PFSK-1 (cell line): Measurements from ENCODE around the gene PCCA.

Experiments
- FOXP2 ChIP-seq: optimal IDR thresholded peaks from 2 replicates; pipeline ENCODE3; 2011; ENCODE audit warnings: borderline replicate concordance, control low read depth, inconsistent platforms; ENCODE audit not compliant: insufficient read depth; ENCODE audit errors: extremely low read length, extremely low read depth
- POLR2AphosphoS5 ChIP-seq: IDR thresholded peaks from 2 replicates; pipeline ENCODE4 v1.6.1; 2012; ENCODE audit warnings: low read depth, mild to moderate bottlenecking, control low read depth, low read length, moderate library complexity
- SIN3A ChIP-seq: IDR thresholded peaks from 2 replicates; pipeline ENCODE4 v1.6.1; 2012; ENCODE audit warnings: mild to moderate bottlenecking, low read length, moderate library complexity, borderline replicate concordance; ENCODE audit not compliant: insufficient read depth
- TAF1 ChIP-seq: IDR thresholded peaks from 2 replicates; pipeline ENCODE4 v1.6.1; 2012; ENCODE audit warnings: low read length, control low read depth, borderline replicate concordance; ENCODE audit not compliant: insufficient read depth
- TF ChIP-seq, protein P1 (sequence below), 2 experiments: IDR thresholded peaks; 2 replicates each; pipeline versions ENCODE4 v1.6.1 to v1.8.0; 2011 to 2012; ENCODE audit warnings: low read depth in 2 of 2, low read length in 2 of 2, control low read depth in 1 of 2, inconsistent platforms in 1 of 2, mild to moderate bottlenecking in 1 of 2, moderate library complexity in 1 of 2; ENCODE audit not compliant: insufficient read depth in 1 of 2

PCCA gene

DNA sequence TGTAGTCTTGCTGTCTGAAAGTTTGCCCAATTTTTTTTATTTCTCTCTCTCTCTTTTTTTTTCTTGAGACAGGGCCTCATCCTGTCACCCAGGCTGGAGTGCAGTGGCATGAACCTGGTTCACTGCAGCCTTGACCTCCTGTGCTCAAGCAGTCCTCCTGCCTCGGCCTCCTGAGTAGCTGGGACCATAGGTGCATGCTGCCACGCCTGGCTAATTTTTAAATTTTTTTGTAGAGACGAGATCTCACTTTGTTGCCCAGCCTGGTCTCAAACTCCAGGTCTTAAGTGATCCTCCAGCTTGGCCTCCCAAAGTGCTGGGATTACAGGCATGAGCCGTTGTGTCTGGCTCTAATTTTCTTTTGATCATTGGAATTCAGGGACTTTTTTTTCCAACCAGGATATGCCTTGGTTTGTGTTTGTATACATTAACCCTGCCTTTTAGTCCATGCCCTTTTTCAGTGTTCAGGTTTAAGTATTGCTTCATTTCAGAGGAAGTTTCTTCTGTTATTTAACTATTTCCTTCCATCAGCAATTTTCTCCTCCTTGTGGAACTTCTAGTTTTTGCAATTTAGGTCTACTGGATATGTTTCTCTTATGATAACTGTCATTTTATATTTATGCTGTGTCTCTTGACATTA lies 201.4 kb downstream of the PCCA start:
- TF ChIP-seq SIN3A: no peak
- TF ChIP-seq TAF1: no peak
- TF ChIP-seq POLR2AphosphoS5: no peak
- TF ChIP-seq, protein P1, sequence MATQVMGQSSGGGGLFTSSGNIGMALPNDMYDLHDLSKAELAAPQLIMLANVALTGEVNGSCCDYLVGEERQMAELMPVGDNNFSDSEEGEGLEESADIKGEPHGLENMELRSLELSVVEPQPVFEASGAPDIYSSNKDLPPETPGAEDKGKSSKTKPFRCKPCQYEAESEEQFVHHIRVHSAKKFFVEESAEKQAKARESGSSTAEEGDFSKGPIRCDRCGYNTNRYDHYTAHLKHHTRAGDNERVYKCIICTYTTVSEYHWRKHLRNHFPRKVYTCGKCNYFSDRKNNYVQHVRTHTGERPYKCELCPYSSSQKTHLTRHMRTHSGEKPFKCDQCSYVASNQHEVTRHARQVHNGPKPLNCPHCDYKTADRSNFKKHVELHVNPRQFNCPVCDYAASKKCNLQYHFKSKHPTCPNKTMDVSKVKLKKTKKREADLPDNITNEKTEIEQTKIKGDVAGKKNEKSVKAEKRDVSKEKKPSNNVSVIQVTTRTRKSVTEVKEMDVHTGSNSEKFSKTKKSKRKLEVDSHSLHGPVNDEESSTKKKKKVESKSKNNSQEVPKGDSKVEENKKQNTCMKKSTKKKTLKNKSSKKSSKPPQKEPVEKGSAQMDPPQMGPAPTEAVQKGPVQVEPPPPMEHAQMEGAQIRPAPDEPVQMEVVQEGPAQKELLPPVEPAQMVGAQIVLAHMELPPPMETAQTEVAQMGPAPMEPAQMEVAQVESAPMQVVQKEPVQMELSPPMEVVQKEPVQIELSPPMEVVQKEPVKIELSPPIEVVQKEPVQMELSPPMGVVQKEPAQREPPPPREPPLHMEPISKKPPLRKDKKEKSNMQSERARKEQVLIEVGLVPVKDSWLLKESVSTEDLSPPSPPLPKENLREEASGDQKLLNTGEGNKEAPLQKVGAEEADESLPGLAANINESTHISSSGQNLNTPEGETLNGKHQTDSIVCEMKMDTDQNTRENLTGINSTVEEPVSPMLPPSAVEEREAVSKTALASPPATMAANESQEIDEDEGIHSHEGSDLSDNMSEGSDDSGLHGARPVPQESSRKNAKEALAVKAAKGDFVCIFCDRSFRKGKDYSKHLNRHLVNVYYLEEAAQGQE (IDR thresholded peaks at IDR 0.05; ENCODE audit: insufficient read depth in 1 of 2, low read depth in 2 of 2, low read length in 2 of 2): no peak
- no peak for TF ChIP-seq FOXP2

DNA sequence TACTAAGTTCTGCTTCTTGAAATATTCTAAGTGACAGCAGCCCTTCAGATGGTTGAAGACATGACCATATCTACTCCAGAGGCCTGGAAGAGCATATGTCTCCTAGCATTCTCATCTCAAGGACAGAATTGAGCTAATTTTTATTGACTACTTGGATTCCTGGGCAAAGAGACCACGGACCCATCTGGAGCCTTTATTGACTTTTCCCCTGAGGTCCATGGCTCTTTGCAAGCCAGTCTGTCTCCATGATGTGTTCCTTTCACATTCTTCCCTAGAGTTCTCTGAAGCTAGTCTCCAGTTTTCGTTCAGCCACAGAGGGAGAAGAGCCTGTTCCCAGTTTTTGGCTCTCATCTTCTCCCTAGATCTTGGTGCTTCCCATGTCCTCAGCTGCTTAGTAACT lies 202.7 kb downstream of the PCCA start:
- TF ChIP-seq, protein P1 (IDR thresholded peaks at IDR 0.05; ENCODE audit: insufficient read depth in 1 of 2, low read depth in 2 of 2, low read length in 2 of 2): no peak
- TF ChIP-seq FOXP2 (no peak), POLR2AphosphoS5 (no peak), SIN3A (no peak), TAF1 (no peak)

DNA sequence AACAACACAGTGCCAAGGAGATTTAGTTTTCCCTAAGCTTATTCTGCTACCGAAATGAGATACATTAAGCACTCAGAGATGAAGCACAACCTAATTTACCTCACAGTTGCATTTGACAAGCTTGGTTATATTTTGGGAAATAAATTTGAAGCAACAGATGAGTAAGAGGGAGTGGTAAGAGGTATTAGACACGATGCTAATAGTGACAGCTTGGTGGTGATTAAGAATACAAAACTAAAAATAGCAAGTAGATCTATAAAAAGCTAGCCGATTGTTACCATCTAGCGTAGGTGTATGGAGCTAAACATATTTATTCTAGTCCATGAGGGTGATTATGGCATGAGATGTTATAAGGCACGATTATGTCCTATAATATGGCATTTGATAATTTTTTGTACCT lies 208.5 kb downstream of the PCCA start:
- TF ChIP-seq POLR2AphosphoS5 (no peak), SIN3A (no peak), FOXP2 (no peak), TAF1 (no peak)
- TF ChIP-seq, protein P1 (IDR thresholded peaks at IDR 0.05; ENCODE audit: insufficient read depth in 1 of 2, low read depth in 2 of 2, low read length in 2 of 2): no peak

DNA sequence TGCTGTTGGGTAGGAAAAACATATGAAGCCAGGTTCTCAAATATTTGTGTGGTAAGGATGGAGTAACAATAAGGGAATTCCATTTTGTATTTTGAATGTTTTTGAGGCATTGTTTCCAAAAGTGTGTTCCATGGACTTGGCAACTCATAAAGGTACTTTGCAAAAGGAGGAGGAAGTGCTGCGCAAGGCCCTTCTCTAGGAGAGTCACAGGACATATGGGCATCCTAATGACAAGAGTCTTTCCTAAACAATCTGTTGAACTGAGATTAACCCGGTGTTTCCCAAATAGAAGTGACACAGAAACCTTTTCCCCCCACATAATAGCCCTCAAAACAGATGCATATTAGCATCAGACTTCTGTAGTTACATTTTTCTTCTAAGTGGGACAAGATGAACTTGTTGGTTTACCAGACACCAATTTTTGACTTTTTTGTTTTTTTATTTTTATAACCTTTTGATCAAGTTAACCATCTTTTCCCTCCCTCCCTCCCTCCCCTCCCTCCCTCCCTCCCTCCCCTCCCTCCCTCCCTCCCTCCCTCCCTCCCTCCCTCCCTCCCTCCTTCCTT lies 209.3 kb downstream of the PCCA start:
- TF ChIP-seq TAF1 (no peak), SIN3A (no peak), FOXP2 (no peak), POLR2AphosphoS5 (no peak)
- TF ChIP-seq, protein P1 (IDR thresholded peaks at IDR 0.05; ENCODE audit: insufficient read depth in 1 of 2, low read depth in 2 of 2, low read length in 2 of 2): no peak
